ENCODE measurements around the gene UMPS.

UMPS gene

DNA sequence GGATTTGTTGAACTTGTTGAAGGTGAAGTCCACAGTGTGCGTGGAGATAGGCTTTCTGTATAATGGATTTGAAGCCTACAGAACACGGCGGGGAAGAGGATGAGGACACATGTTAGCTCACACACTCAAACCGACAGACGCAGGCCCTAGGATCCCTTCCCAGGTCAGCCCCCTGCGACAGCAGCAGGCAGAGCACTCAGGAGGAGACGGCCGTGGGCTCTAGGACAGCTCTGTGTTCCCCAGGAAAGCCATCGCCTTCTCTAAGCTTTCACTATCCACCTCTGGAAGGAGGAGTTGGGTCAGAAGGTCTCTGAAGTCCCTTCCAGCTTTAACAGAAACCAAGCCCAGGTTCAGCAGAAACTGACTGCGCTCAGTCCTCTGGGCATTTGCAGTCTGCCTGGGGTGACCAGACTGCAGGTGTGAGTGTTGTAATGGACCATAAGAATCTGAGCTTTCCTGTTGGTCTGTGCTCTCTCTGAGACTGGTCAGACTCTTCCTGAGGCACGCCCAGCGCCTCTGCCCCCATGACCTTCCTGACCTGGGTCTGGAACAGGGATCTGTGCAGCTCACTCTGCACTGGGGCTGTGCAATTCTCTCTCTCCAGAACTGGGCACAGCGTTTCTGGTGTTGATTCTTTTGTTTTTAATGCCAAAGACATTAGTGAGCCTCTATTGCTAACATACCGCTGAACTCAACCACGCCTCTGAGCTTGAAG is 33.5 kb downstream of the UMPS start:
- Histone ChIP-seq H3K9me3 (ENCODE audit: control insufficient read depth, insufficient read depth, low read depth, low read length) (no peaks in the 10 kb centered on the region), H3K36me3 (ENCODE audit: control insufficient read depth in 2 of 2, insufficient read depth in 1 of 2, low read length in 2 of 2) (peaks cover 0 to 50% of the 10 kb centered on the region in 2 experiments; a peak in 2 of 3 replicates), H3K27ac (ENCODE audit: extremely low read depth, low read depth, low read length) (no peak overlapping the region), H3K4me3 (ENCODE audit: low read depth, low read length) (no peak overlapping the region), H3K4me1 (ENCODE audit: control insufficient read depth, insufficient read depth, low read length) (no peaks in the 10 kb centered on the region)
- ChIA-PET CTCF (interaction anchor here (0.7 to 10.8 kb wide), 4 partner anchors 7 to 141 kb away, joined by 3 to 201 read pairs (median 14); no protein-coding TSS in a partner anchor), POLR2A (interaction anchor here (1.5 kb wide), 1 partner anchor 8 kb away, joined by 6 read pairs; no protein-coding TSS in a partner anchor)
- TF ChIP-seq ZNF585B (tag by site-specific recombination; IDR thresholded peaks at IDR 0.05) (no peak), SCRT2 (tag by site-specific recombination; IDR thresholded peaks at IDR 0.05) (no peak)
- TF ChIP-seq, protein P1, sequence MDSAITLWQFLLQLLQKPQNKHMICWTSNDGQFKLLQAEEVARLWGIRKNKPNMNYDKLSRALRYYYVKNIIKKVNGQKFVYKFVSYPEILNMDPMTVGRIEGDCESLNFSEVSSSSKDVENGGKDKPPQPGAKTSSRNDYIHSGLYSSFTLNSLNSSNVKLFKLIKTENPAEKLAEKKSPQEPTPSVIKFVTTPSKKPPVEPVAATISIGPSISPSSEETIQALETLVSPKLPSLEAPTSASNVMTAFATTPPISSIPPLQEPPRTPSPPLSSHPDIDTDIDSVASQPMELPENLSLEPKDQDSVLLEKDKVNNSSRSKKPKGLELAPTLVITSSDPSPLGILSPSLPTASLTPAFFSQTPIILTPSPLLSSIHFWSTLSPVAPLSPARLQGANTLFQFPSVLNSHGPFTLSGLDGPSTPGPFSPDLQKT (IDR thresholded peaks at IDR 0.05; ENCODE audit: borderline replicate concordance, low read depth, low read length), result no peak

GRCh38 chr3:124764746-124765145 is 34.5 kb downstream of the UMPS start:
- TF ChIP-seq ZNF416 (tag by site-specific recombination; IDR thresholded peaks at IDR 0.05) (no peak), MEIS1 (CRISPR knock-in tag; IDR thresholded peaks at IDR 0.05; ENCODE audit: borderline replicate concordance) (no peak), ZNF48 (tag by site-specific recombination; IDR thresholded peaks at IDR 0.05) (no peak), INSM2 (tag by site-specific recombination; IDR thresholded peaks at IDR 0.05) (no peak), ZNF776 (tag by site-specific recombination; IDR thresholded peaks at IDR 0.05; ENCODE audit: borderline replicate concordance) (no peak), ZNF140 (tag by site-specific recombination; IDR thresholded peaks at IDR 0.05) (no peak), ZBTB20 (tag by site-specific recombination; IDR thresholded peaks at IDR 0.05) (no peak), KLF7 (tag by site-specific recombination; IDR thresholded peaks at IDR 0.05; ENCODE audit: borderline replicate concordance) (no peak), ZNF624 (tag by site-specific recombination; IDR thresholded peaks at IDR 0.05) (no peak), ZBTB11 (tag by site-specific recombination; conservative IDR thresholded peaks at IDR 0.05; ENCODE audit: low read depth) (no peak), GLI2 (tag by site-specific recombination; IDR thresholded peaks at IDR 0.05; ENCODE audit: borderline replicate concordance, low read depth) (no peak), SCRT1 (tag by site-specific recombination; IDR thresholded peaks at IDR 0.05; ENCODE audit: borderline replicate concordance) (no peak)
- TF ChIP-seq, protein P2, sequence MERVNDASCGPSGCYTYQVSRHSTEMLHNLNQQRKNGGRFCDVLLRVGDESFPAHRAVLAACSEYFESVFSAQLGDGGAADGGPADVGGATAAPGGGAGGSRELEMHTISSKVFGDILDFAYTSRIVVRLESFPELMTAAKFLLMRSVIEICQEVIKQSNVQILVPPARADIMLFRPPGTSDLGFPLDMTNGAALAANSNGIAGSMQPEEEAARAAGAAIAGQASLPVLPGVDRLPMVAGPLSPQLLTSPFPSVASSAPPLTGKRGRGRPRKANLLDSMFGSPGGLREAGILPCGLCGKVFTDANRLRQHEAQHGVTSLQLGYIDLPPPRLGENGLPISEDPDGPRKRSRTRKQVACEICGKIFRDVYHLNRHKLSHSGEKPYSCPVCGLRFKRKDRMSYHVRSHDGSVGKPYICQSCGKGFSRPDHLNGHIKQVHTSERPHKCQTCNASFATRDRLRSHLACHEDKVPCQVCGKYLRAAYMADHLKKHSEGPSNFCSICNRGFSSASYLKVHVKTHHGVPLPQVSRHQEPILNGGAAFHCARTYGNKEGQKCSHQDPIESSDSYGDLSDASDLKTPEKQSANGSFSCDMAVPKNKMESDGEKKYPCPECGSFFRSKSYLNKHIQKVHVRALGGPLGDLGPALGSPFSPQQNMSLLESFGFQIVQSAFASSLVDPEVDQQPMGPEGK (tag by site-specific recombination; IDR thresholded peaks at IDR 0.05), result no peak
- POLR2A ChIA-PET, result no interaction called here
- Histone ChIP-seq H3K9me3 (ENCODE audit: control insufficient read depth, insufficient read depth, low read depth, low read length) (no peaks in the 10 kb centered on the region), H3K36me3 (ENCODE audit: control insufficient read depth in 2 of 2, insufficient read depth in 1 of 2, low read length in 2 of 2) (peaks cover 0 to 50% of the 10 kb centered on the region in 2 experiments; a peak in 2 of 3 replicates), H3K4me3 (ENCODE audit: low read depth, low read length) (no peak overlapping the region), H3K4me1 (ENCODE audit: control insufficient read depth, insufficient read depth, low read length) (no peaks in the 10 kb centered on the region), H3K27ac (ENCODE audit: extremely low read depth, low read depth, low read length) (no peak overlapping the region)
- CTCF ChIA-PET, result interaction anchor here (10.8 kb wide), 1 partner anchor 140 kb away, joined by 201 read pairs; no protein-coding TSS in a partner anchor

Measured in HEK293 (cell line).